Upper lobe of left lung (tissue), 6 donors: Measurements from ENCODE around the gene SPARCL1. TPM values are rescaled to one million over a fixed set of nuclear protein-coding genes. Genes with fewer than 3 reads are reported as not detected.
"Not testable (repeated sequence)": the region's sequence is repeated elsewhere in the genome, so short reads cannot be mapped to it uniquely, and the experiment has no call there.

Source experiments
- ATAC-seq, 2 donors: fragments of 200-7000 bp; cut with Tn5 transposase; one replicate each; pipeline ENCODE4 v1.9.1; 2022; ENCODE audit warnings: mild to moderate bottlenecking in 2 of 2, moderate library complexity in 2 of 2; ENCODE audit not compliant: low FRiP score in 2 of 2
- DNase-seq, 2 donors: peaks; one replicate each; pipeline ENCODE4 v3.0.0-alpha.2; 2019 to 2020
- H3K27ac ChIP-seq, 4 donors: fragments of 200-600 bp; sonication (generic); one replicate each; pipeline ENCODE4 v1.5.1; 2016 to 2019
- H3K27me3 ChIP-seq, 4 donors: fragments of 200-600 bp; sonication (generic); one replicate each; pipeline ENCODE4 v1.5.1; 2017 to 2019
- H3K36me3 ChIP-seq, 4 donors: fragments of 200-600 bp; sonication (generic); one replicate each; pipeline ENCODE4 v1.5.1; 2016 to 2019
- H3K4me1 ChIP-seq, 4 donors: fragments of 200-600 bp; sonication (generic); one replicate each; pipeline ENCODE4 v1.5.1; 2018 to 2019
- H3K4me3 ChIP-seq, 4 donors: fragments of 200-600 bp; sonication (generic); one replicate each; pipeline ENCODE4 v1.5.1; 2017 to 2019; ENCODE audit warnings: mild to moderate bottlenecking in 2 of 4, moderate library complexity in 1 of 4
- H3K9me3 ChIP-seq, 4 donors: fragments of 200-600 bp; sonication (generic); one replicate each; pipeline ENCODE4 v1.5.1; 2018 to 2019
- CTCF ChIP-seq, 6 experiments: fragments of 450-650 bp in 4 of 6; fragments of 200-600 bp in 2 of 6; sonication (generic) in 2 of 6; IDR thresholded peaks; one replicate each; pipeline ENCODE4 v1.5.1; 2016 to 2019; ENCODE audit warnings: antibody characterized with exemption in 6 of 6
- EP300 ChIP-seq, 4 donors: sonication (generic); formaldehyde crosslinking; IDR thresholded peaks; one replicate each; pipeline ENCODE4 v1.5.1; 2017; ENCODE audit warnings: antibody characterized with exemption in 4 of 4, control low read depth in 2 of 4
- POLR2A ChIP-seq, 4 donors: fragments of 450-650 bp; IDR thresholded peaks; one replicate each; pipeline ENCODE4 v1.5.1; 2016 to 2017; ENCODE audit warnings: antibody characterized with exemption in 4 of 4, mild to moderate bottlenecking in 2 of 4
- POLR2AphosphoS5 ChIP-seq, 2 donors: sonication (generic); formaldehyde crosslinking; IDR thresholded peaks; one replicate each; pipeline ENCODE4 v1.5.1; 2017; ENCODE audit warnings: antibody characterized with exemption in 2 of 2
- WGBS, 2 donors: methylation state at CpG; one replicate each; pipeline ENCODE4 v1.1.5; 2017 to 2018; 5-methylcytosine and 5-hydroxymethylcytosine counted together
- total RNA-seq, 6 donors: library from RNA; depleted of rRNA in 4 of 6; stranded (reverse); fragments of >200 nt in 4 of 6; gene quantifications; one replicate each; pipeline versions ENCODE4 v1.1.0 to v1.2.1, GENCODE V29; 2016 to 2021
- donor health status: DM: no; HTN: no; CAD: no; lungs with moderate emphysema.
- donor health status: DM: no; HTN: yes; CAD: no; lungs with severe emphysema.

The SPARCL1 gene
- total RNA-seq, 6 donors from 2014 or later, result 145 to 406 (median 343) TPM

DNA sequence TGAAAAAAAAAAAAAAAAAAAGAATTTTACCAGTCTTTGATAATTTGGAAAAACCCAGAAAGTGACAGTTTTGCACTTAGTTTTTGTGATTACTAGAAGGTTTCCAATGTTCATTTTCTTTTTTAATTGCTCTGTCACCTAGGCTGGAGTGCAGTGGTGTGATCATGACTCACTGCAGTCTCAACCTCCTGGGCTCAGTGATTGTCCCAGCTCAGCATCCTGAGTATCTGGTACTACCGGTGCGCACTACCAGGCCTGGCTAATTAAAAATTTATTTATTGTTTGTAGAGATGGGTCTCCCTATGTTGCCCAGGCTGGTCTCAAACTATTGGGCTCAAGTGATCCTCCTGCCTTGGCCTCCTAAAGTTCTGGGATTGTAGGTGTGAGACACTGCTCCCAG is 103.5 kb downstream of the SPARCL1 start:
- H3K27ac ChIP-seq, result no peak overlapping the region
- peaks cover 0 to 2% (median 0%) of the 10 kb centered on the region in 4 donors for H3K36me3 ChIP-seq
- TF ChIP-seq POLR2A (IDR thresholded peaks at IDR 0.05) (no peak), CTCF (IDR thresholded peaks at IDR 0.05) (no peak), POLR2AphosphoS5 (IDR thresholded peaks at IDR 0.05) (no peak), EP300 (IDR thresholded peaks at IDR 0.05) (no peak)
- H3K4me1 ChIP-seq, result peaks cover 22 to 39% (median 25%) of the 10 kb centered on the region in 4 donors
- H3K4me3 ChIP-seq, result no peak overlapping the region
- no peak for ATAC-seq
- no peak for DNase-seq
- no peaks in the 10 kb centered on the region for H3K27me3 ChIP-seq
- 90 to 96% methylated on average over 2 of the region's 2 CpGs for WGBS, 2 donors
- no peaks in the 10 kb centered on the region for H3K9me3 ChIP-seq

GRCh38 chr4:87424099-87424543 is 105.1 kb downstream of the SPARCL1 start:
- H3K27ac ChIP-seq, H3K36me3 ChIP-seq, H3K9me3 ChIP-seq, H3K27me3 ChIP-seq, ATAC-seq: not testable (repeated sequence)
- 88 to 94% methylated on average over 22 of the region's 22 CpGs for WGBS, 2 donors
- Histone ChIP-seq H3K4me1 (peaks cover 22 to 36% (median 25%) of the 10 kb centered on the region in 4 donors), H3K4me3 (peak overlapping the region in 2 of 4 donors; percentile 62 to 81)
- peak in 1 of 2 donors; percentile 30 for DNase-seq

Other genes with a start within 250 kb of the SPARCL1 start
- 10 to 100 TPM in 1 of 6 donors, 1 to 10 TPM in 2, under 1 TPM in 3; 0.30 to 16.7 (median 1.7) TPM for gene HSD17B13, start 206.5 kb downstream of the SPARCL1 start, total RNA-seq
- 100 to 1,000 TPM in 3 of 6 donors, 10 to 100 TPM in 3; 24.4 to 166 (median 93.2) TPM for gene HSD17B11, start 138.2 kb downstream of the SPARCL1 start, total RNA-seq
- 10 to 100 TPM; 11.5 to 44.8 (median 31.0) TPM for gene NUDT9, start 106.8 kb downstream of the SPARCL1 start, total RNA-seq
- not detected for gene DSPP, start 79.2 kb upstream of the SPARCL1 start, total RNA-seq
- gene DMP1, start 120.9 kb upstream of the SPARCL1 start, total RNA-seq, result not detected